HFFc6 (cell line): Measurements from ENCODE around the gene KIF5C. TPM values are rescaled to one million over a fixed set of nuclear protein-coding genes. Genes with fewer than 3 reads are reported as not detected.

Experiments
- DNase-seq: peaks from one replicate; pipeline ENCODE4 v3.0.0-alpha.2; 2018
- H3K27ac Mint-ChIP-seq: 2 replicates; pipeline ENCODE4 v1.8.0; 2020; ENCODE audit warnings: mild to moderate bottlenecking, mixed read lengths
- H3K27me3 Mint-ChIP-seq: 2 replicates; pipeline ENCODE4 v1.8.0; 2021; ENCODE audit warnings: mild to moderate bottlenecking, moderate library complexity, mixed read lengths; ENCODE audit not compliant: insufficient read depth
- H3K36me3 Mint-ChIP-seq: 2 replicates; pipeline ENCODE4 v1.8.0; 2021; ENCODE audit warnings: low read depth, mixed read lengths
- H3K4me1 Mint-ChIP-seq: 2 replicates; pipeline ENCODE4 v1.8.0; 2020; ENCODE audit warnings: low read depth, mixed read lengths
- H3K4me3 Mint-ChIP-seq: 2 replicates; pipeline ENCODE4 v1.8.0; 2020; ENCODE audit warnings: mild to moderate bottlenecking, moderate library complexity, mixed read lengths
- H3K9me3 Mint-ChIP-seq: 2 replicates; pipeline ENCODE4 v1.8.0; 2020; ENCODE audit warnings: mild to moderate bottlenecking, mixed read lengths
- CTCF ChIP-seq: fragments of 200-600 bp; sonication (generic); IDR thresholded peaks from 2 replicates; pipeline ENCODE4 v1.5.0; 2021; ENCODE audit warnings: antibody characterized with exemption, mild to moderate bottlenecking
- total RNA-seq, 6 experiments: library from RNA; stranded (reverse); fragmentation: NEBNext Ultra II Directional; extraction: Animal tissue kit (Norgen Biotek cat#: 25700); gene quantifications; 2 replicates in 1 of 6; 3 replicates in 5 of 6; pipeline ENCODE4 v1.2.3, GENCODE V29; 2021

Gene KIF5C
- total RNA-seq, 6 experiments from 2014 or later: 0.38 to 1.0 (median 0.54) TPM

- no peak overlapping the region for H3K27ac Mint-ChIP-seq
- TF ChIP-seq CTCF: no peak
- no peak for DNase-seq
- peaks cover 6% of the 10 kb centered on the region; the same call in 1 of the 2 replicates for H3K4me1 Mint-ChIP-seq
- no peak overlapping the region for H3K4me3 Mint-ChIP-seq
- peaks cover 24% of the 10 kb centered on the region for H3K27me3 Mint-ChIP-seq
- H3K36me3 Mint-ChIP-seq: no peaks in the 10 kb centered on the region
- no peaks in the 10 kb centered on the region for H3K9me3 Mint-ChIP-seq
Observed at GRCh38 chr2:148885988-148886387, 11.0 kb downstream of the KIF5C start.

DNA sequence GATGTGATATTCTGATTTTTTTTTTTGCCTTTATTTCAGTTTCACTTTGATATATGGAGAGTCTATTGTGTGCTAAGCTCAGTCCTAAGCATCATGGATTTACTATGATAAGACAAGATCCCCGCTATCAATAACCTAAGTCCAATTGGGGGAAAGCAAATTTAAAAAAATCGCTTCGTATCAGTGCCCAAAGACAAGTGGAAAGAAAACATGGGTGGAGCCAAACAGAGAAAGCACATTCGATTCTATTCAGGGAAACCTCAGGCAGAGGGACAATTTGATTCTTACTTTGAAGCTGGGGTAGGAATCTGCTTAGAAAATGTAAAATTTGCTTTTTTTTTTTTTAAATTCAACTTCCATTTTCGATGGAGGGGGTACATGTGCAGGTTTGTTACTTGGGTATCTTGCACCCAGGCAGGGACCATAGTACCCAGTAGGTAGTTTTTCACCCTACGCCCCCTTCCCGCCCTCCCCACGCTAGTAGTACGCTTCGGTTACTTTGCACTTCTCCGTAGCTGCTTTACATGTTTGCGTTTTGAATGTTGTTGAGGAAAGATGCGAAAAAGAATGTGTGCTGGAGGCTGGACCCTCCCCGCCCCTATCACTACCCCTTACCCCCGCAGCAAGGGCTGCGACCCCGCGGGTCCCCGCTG lies 12.4 kb downstream of the KIF5C start:
- TF ChIP-seq CTCF: no peak
- Mint-ChIP-seq H3K4me3 (peak overlapping the region; percentile 79), H3K27ac (no peak overlapping the region), H3K4me1 (peaks cover 6% of the 10 kb centered on the region; the same call in 1 of the 2 replicates), H3K27me3 (peaks cover 22% of the 10 kb centered on the region), H3K9me3 (peaks cover under 1% of the 10 kb centered on the region; the same call in 1 of the 2 replicates), H3K36me3 (no peaks in the 10 kb centered on the region)
- no peak for DNase-seq

GRCh38 chr2:148888003-148888501 lies 13.0 kb downstream of the KIF5C start:
- H3K4me3 Mint-ChIP-seq: peak overlapping the region; percentile 79; the same call in 1 of the 2 replicates
- DNase-seq: no peak
- peaks cover 6% of the 10 kb centered on the region; the same call in 1 of the 2 replicates for H3K4me1 Mint-ChIP-seq
- H3K36me3 Mint-ChIP-seq: no peaks in the 10 kb centered on the region
- peaks cover 6% of the 10 kb centered on the region; the same call in 1 of the 2 replicates for H3K9me3 Mint-ChIP-seq
- no peak overlapping the region for H3K27ac Mint-ChIP-seq
- no peak for TF ChIP-seq CTCF
- H3K27me3 Mint-ChIP-seq: peaks cover 19% of the 10 kb centered on the region

- Mint-ChIP-seq H3K9me3 (peaks cover 11% of the 10 kb centered on the region; the same call in 1 of the 2 replicates), H3K36me3 (no peaks in the 10 kb centered on the region), H3K4me3 (no peak overlapping the region), H3K27ac (no peak overlapping the region), H3K4me1 (peaks cover 6% of the 10 kb centered on the region; the same call in 1 of the 2 replicates), H3K27me3 (peaks cover 24% of the 10 kb centered on the region)
- no peak for TF ChIP-seq CTCF
- no peak for DNase-seq
Observed at GRCh38 chr2:148888986-148889385, 14.0 kb downstream of the KIF5C start.

DNA sequence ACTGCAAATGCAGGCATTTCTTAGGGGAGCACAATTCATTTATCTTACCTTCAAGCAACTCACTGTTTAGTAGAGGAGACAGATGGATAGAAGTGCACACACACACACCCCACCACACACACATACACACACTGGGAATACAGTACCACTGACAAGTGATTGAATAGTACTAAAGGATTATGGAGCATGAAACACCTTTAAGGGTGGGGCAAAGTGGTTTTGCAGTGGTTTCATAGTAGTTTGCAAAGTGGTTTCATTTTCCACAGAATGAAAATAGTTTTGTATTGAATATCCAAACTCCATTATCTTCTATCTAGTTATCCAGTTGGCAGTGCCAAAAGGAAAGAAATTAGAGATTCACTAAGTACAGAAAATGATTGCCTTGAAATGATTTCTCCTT lies 18.9 kb downstream of the KIF5C start:
- Mint-ChIP-seq H3K4me1 (no peaks in the 10 kb centered on the region), H3K4me3 (no peak overlapping the region), H3K36me3 (no peaks in the 10 kb centered on the region), H3K27me3 (peaks cover 21% of the 10 kb centered on the region), H3K27ac (no peak overlapping the region), H3K9me3 (peaks cover 11% of the 10 kb centered on the region; the same call in 1 of the 2 replicates)
- DNase-seq: no peak
- TF ChIP-seq CTCF: no peak
